Renal pelvis (tissue), 4 donors: ENCODE results near the gene TRIM67. TPM values are rescaled to one million over a fixed set of nuclear protein-coding genes. Genes with fewer than 3 reads are reported as not detected.
"Not testable (repeated sequence)": the region's sequence is repeated elsewhere in the genome, so short reads cannot be mapped to it uniquely, and the experiment has no call there.

Experiments used
- DNase-seq: peaks from one replicate; pipeline ENCODE4 v3.0.0-alpha.2; 2013
- polyA plus RNA-seq, 3 donors: library from polyadenylated mRNA; unstranded; fragments of 120-200 nt; gene quantifications; one replicate each; pipeline ENCODE4 v1.2.1, GENCODE V29; 2013; ENCODE audit not compliant: insufficient read length in 3 of 3

The TRIM67 gene
- polyA plus RNA-seq, 3 donors: 0.08 to 0.11 (median 0.10) TPM

DNA sequence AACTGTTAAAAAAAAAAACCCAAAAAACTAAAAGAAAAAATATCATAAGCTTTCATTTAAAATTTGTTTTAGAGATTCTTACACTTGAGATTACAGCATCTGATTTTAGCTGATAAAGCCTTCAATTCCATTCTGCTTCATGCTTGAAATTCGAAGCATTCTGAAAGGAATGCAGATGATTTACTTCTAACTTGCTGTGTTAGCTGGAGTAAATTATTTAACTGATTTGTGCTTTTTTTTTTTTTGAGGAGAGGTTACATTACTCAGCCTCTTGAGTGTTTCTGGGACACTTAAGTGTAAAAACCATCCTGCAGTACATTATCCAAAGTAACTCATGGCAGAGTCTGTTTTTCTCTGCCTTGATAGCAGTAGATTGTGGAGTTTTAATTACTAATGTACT is 4.5 kb upstream of the TRIM67 start:
- DNase-seq: no peak

DNA sequence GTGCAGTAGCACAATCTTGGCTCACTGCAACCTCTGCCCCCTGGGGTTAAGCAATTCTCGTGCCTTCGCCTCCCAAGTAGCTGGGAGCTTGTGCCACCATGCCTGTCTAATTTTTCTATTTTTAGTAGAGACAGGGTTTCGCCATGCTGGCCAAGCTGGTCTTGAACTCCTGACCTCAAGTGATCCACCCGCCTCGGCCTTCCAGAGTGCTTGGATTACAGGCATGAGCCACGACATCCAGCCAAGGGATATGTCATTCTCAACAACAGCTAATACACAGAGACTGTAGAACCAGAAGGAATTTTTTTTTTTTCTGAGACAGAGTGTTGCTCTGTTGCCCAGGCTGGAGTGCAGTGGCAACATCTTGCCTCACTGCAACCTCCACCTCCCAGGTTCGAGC is 3.7 kb upstream of the TRIM67 start:
- not testable (repeated sequence) for DNase-seq

DNA sequence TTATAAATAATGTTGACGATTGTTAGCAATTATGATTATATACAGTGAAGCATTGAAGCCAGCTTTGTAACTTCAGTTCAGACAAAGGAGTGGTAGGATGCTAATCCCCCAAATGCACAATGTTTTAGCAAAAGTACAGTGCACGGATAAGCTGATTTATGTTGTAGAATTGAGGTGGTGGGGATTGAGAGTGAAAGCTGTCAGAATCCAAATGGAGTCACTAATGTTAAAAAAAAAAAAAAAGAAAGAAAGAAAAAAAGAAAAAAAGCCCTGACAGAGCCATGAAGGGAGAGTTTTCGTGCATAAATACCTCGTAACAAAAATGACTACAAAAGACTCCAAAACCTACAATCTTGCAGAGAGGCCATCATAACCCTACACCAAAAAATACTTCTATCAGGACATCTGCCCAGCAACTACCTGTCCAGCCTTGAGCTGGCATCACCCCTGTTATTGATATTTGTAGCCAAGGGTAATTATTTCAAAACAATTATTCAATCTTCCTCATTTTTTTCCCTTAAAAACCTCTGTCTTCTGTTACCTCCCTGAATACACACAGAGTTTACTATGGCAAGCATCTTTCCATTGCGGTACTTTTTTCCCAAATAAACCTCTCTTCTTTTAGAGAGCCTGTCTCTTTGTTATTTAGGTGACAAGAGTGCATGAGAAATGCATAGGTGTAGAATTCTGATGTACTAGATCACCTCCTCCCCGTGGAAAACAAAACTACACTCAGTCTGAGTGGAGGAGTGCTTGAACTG is 2.5 kb upstream of the TRIM67 start:
- no peak for DNase-seq

DNA sequence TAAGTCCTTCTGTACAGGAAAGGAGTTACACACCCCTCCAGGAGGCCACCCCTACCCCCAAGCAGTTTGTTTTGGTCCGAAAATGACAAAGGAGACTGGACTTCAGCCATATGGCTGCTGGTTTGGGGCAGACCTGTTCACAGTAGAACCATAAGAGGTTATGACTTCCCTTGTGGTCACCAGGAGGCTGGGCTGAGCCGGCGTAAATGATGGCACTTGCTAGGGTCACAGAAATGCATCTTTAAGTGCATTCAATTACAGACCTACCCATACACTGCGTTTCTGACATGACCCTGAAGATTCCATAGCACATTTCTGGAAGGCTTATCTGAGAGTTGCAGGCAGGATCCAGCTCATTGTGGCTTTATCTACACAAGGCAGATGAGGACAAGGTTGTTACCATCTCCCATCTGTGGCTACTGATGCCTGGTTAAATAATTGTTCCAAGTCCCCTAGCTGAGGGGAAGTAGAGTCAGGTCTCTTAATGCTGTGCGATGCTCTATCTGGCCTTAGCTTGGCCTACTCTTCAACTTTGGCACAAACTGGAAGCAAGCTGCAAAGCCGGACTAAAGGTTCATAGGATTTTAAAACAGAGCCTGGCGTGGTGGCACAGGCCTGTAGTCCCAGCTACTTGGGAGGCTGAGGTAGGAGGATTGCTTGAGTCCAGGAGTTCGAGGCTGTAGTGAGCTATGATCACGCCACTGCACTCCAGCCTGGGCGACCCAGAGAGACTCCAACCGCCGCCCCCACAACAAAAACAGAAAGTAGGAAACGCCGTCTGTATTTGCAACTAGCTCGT is 1.7 kb upstream of the TRIM67 start:
- no peak for DNase-seq

DNA sequence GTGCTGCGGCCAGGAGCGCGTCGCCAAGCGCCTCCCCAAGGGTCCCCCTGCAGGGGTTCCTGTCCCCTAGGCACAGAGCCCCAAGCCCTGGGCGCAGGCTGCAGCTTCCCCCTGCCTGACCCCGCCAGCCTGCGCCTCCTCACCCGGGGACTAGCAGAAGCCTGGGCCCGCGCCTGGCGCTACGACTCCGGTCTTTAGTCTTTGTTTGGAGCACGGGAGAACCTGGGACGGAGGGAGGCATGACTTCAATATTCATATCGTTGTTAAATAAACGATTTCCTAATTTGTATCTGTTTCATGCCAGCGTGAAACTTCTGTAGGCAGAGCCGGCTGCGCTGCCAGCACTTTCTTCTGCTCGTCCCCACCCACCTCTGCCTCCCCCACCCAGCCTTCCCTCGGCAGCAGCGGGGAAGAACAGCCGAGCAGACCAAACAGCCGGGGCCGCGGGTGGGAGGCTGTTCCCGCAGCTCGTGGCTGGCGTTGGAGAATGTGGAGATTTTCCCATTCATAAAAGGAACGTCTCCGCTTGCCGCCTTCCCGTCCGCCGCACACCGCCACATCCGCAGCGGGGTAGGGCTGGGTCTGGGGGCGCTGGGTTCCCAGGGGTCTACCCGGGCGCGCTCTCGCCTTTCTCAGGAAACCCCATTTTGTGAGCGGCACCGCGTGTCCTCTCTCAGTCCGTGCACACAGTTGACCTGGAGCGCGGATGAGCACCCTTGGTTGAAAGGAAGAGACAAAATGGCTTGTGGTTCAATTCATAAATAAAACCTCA is 777 bp upstream of the TRIM67 start:
- no peak for DNase-seq

DNA sequence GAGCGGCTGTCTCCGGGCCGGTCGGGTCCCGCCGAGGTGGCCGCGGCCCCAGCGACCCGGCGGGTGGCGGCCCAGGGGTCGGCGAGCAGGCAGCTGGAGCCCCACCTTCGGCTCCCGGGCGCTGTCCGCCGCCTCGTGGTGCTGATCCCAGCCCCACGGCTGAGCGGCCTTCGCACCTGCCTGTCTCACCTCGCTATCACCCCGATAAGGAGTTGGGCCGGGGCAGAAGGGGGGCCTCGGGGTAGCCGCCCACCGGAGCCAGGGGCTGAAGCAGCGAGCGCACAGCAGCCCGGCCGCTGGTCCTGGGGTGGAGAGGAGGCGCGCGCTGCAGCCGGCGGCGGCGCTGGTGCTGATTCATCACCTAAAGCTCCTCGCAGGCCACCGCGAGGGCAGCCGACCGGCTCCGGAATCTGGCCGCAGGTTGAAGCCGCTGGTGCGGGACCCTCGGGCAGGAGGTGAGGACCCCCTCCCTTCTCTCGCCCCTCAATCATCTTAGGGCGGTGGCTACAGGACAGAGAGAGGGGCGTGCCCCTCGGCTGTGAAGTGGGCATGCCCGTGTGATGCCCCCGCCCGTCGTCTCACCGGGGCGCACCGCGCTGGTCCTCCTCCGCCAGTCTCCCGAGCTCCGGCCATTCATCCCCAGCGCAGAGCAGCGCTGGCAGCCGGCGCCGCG is 575 bp downstream of the TRIM67 start:
- peak; percentile 52 for DNase-seq

DNA sequence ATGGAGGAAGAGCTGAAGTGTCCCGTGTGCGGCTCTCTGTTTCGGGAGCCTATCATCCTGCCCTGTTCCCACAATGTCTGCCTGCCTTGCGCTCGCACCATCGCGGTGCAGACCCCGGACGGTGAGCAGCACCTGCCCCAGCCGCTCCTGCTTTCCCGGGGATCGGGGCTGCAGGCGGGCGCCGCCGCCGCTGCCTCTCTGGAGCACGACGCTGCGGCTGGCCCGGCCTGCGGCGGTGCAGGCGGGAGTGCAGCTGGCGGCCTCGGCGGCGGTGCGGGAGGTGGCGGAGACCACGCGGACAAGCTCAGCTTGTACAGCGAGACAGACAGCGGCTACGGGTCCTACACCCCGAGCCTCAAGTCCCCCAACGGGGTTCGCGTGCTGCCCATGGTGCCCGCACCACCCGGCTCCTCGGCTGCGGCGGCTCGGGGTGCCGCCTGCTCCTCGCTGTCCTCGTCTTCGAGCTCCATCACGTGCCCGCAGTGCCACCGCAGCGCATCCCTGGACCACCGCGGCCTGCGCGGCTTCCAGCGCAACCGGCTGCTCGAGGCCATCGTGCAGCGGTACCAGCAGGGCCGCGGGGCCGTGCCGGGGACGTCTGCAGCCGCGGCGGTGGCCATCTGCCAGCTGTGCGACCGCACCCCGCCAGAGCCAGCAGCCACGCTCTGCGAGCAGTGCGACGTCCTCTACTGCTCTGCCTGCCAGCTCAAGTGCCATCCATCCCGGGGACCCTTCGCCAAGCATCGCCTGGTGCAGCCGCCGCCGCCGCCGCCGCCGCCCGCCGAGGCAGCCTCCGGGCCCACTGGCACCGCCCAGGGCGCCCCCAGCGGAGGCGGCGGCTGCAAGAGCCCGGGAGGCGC is 1.3 kb downstream of the TRIM67 start:
- DNase-seq: no peak

DNA sequence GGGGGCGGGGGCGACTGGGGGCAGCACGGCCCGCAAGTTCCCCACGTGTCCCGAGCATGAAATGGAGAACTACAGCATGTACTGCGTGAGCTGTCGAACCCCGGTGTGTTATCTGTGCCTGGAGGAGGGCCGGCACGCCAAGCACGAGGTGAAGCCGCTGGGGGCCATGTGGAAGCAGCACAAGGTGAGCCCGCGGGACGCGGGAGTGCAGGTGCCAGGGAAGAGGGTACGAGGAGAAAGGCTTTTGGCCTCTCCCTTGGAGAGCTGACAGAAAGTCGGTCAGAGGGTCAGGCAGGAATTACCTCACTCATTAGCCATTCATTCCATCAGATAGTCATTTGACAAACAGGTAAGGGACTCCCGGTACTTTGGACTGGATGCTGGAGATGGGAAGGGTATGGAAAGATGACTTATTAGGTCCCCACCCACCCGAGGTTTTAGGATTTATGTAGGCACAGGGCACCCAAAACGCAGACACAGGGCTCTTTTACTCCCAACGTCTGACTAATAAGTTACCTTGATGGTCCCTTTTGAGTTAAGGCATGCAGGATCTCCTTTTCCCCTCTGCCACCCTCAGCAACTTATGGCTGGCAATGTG is 2.1 kb downstream of the TRIM67 start:
- DNase-seq: no peak

DNA sequence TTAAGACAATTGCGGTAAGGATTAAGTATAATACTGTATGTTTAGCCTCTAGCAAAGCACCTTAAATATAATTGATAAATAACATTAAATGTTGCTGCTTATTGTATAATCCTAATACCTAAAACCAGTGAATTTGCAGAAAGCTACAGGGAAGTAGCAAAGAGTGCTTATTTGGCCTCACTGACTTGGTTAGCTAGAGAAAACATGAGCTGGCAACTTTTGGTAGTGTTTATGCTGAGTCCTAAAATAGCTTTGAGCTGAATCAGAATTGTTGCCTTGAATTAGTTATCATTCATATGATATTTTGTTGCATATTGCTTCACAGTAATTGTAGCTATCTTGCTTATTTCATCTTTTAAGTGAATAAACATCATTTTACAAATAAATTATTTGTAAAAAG is 3.5 kb downstream of the TRIM67 start:
- DNase-seq: no peak

DNA sequence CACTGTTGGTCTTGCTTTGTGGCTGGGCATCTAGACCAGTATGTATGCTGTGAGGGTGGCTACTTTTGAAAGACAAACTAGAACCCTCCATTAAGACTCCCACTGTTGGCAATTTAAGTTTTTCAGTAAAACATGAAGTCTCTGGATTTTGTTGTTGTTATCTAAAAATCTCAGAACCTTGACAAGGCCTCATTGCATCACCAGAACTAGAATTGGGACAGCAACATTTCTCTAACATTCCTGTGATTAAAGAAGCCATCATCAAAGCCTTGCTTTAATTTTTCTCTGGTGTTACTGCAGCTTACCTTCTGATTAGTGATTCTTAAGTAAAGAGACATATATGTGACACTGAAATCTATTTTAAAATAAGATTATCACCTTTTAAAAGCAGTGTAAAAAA is 4.5 kb downstream of the TRIM67 start:
- DNase-seq: no peak

DNA sequence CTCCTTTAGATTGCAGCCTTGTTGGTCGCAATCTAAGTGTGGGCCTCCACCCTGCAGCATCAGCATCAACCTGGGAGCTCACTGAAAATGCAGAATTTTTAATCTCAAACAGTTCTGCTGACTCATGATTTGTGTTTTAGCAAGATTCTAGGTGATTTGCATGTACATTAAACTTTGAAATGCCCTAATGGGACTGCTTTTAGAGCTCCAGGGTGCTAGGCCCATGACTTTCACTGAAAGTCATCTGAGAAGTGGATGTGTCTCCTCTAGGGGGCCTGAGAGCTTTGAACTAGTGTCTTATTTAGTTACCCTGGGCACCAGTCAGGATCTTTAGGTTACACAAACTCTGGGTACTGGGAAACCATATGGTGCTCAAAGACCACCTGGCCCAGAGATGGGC is 9.0 kb downstream of the TRIM67 start:
- no peak for DNase-seq

DNA sequence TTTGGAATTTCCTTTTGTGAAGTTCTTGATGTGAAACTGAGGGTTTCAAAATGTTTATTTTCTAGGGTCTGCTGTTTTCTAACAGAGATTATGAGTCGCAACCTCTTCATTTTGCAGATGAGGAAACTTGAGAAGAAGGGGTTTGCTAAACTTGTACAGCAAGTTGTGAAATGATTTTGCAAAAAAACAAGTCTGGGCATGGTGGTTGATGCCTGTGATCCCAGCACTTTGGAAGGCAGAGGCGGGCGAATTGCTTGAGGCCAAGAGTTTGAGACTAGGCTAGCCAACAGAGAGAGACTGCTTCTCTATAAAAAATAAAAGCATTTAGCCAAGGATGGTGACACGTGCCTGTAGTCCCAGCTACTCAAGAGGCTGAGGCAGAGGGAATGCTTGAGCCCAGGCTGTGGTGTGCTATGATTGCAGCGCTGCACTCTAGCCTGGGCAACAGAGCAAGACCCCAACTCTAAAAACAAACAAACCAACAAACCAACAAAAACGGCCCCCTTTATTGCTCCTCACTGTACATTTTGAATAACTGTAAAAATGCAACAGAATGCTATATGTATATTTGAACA is 9.9 kb downstream of the TRIM67 start:
- DNase-seq: no peak

DNA sequence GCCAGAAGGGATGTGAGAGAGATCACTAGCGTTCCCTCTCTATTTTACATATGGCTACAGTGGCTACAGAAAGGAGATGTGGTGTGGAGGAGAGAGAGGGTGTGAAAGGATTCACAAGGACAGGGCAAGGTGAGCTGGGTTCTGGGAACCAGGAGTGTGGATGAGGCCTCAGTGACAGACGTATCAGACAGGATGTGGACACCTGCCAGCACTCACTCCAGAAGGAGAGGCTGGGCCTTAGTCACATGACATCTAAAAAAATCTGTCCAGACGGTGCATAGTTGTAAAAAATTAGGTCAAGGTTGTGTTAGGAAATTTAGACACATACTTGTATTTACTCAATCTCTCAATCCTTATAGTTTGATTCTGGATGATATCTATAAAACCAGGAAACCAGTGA is 10.6 kb downstream of the TRIM67 start:
- DNase-seq: no peak

DNA sequence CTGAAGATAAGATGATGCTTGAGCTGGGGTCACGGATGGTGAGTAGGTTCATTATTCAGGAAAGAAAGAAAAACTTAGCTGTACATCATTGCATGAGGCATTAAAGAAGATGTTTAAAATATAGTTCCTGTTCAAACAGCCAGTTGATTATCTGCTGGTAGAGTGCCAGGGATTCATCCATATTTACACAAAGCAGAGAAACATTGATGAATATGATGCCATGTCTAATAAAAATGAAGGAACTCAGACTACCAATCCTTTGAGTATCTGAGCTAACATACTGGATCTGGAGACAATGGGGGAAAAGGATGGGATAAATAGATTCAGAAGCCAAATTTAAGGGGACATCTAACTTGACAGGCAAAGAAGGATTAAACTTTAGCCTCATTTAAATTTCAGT is 14.6 kb downstream of the TRIM67 start:
- DNase-seq: no peak

DNA sequence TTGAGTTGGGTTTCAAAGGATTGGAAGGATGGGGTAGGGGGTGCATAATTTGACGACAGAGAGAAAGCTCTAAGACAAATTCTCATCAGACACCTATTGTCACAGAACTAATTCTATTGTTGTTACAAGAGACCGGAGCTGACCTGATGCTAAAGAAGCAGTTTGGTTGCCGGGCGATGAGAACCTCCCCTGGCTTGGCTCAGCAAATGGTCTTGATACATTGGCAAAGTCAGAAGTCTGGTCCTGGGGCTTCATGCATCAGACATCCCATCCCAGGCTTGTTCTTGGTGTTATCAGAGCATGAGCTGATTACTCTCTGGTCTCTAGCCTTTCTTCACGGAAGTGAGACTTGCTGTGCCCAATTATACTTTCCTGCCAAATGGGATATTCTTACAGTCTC is 15.4 kb downstream of the TRIM67 start:
- no peak for DNase-seq

DNA sequence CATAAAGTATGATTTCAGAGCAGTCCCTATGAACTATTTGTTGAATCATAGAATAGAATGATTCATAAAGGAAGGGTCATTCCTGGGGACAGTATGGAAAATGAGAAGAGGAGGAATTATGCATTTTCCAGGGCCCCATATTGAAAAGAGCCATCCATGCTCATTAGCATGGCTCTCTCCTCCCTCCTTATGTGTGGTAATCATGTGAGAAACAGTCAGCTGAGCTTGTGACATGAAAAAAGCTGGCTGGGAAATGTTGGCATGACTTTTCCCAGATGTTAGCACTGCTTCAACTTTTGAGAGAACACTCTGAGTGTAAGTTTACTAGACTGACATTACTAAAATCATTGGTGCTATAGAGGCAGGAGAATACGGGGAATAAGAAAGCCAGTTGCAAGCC is 16.1 kb downstream of the TRIM67 start:
- DNase-seq: no peak

DNA sequence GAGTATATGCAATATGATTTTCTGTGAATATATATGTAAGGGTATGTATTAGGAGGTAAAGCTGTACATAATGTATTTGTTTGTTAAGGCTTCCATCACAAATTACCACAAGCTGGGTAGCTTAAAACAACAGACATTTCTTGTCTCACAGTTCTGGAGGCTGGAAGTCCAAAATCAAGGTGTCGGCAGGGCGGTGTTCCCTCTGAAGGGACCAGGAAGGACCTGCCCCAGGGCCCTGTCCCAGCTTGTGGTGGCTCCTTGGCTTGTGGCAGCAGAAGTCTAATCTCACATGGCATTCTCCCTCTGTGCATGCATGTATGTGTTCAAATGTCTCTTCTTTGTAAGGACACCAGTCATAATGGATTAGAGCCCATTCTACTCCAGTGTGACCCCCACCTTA is 17.1 kb downstream of the TRIM67 start:
- DNase-seq: no peak

DNA sequence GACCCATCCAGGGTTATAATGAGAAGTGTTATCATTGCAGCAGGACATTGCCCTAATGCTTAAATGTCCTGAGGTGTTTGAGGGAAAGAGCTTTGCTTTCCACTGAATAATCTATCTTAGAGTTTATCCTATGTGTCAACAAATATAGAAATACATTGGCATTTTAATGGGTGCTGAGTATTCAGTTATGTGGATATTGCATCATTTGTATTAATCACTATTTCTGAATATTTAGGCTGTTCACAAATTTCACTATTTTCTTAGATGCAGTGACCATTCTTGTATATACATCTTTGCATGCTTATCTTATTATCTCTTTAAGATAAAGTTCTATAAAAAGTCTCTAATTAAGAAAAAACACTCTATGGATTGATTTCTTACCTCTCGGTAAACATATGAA is 18.2 kb downstream of the TRIM67 start:
- DNase-seq: no peak

DNA sequence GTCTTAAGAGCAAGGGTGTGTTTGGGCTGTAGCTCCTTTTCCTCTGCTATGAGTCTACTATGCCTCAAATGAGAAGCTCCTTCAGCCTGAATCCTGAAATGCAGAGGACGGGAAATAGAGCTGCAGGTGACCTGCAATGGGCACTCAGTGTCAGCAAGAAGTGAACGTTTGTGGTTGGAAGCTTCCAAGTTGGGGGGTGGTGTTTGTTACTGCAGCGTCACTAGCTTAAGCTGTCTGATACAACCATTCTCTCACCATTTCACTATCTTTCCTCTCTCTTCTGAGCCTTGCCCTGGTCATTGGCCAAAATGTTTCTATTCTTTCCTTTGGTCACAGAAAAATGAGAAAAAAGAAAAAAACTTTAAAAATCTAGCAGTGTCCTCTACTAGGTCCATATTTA is 19.4 kb downstream of the TRIM67 start:
- no peak for DNase-seq

DNA sequence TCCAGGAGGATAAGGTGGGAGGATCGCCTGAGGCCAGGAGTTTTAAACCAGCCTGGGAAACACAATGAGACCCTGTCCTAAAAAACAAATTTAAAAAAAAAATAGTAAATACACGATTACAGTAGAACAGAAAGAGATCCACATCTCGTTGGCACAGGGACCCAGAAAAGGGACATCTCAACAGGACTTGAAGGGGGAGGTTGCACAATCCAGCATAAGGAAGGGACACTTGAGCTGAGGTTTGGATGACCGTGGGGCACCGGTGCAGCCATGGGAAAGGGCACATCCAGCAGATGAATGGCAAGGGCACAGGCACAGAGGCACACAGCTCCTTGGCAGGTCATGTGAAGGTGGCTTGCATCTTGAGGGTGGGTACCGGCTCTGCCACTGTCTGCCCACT is 20.5 kb downstream of the TRIM67 start:
- DNase-seq: no peak
